NCI-H345 (cell line): Measurements from ENCODE around the gene POFUT2.
"Not testable (repeated sequence)": the region's sequence is repeated elsewhere in the genome, so short reads cannot be mapped to it uniquely, and the experiment has no call there.

Experiments
- DNase-seq: peaks from one replicate; lab custom pipeline; 2025; lab: John Stamatoyannopoulos, UW

The POFUT2 gene

GRCh38 chr21:45309987-45310381 lies 22.3 kb upstream of the POFUT2 start:
- no peak for DNase-seq

- DNase-seq: no peak
Measured at GRCh38 chr21:45309069-45309986, 21.6 kb upstream of the POFUT2 start.

- DNase-seq: no peak
Measured at GRCh38 chr21:45308194-45309068, 20.7 kb upstream of the POFUT2 start.

- not testable (repeated sequence) for DNase-seq
Measured at GRCh38 chr21:45307597-45308158, 20.0 kb upstream of the POFUT2 start.

- DNase-seq: no peak
Measured at GRCh38 chr21:45306832-45307571, 19.3 kb upstream of the POFUT2 start.

GRCh38 chr21:45306453-45306831 lies 18.7 kb upstream of the POFUT2 start:
- no peak for DNase-seq

- no peak for DNase-seq
Measured at GRCh38 chr21:45305836-45306235, 18.1 kb upstream of the POFUT2 start.

GRCh38 chr21:45304945-45305344 lies 17.2 kb upstream of the POFUT2 start:
- DNase-seq: no peak

GRCh38 chr21:45304476-45304830 lies 16.8 kb upstream of the POFUT2 start:
- DNase-seq: no peak

GRCh38 chr21:45303751-45304475 lies 16.2 kb upstream of the POFUT2 start:
- no peak for DNase-seq

GRCh38 chr21:45303091-45303615 lies 15.5 kb upstream of the POFUT2 start:
- no peak for DNase-seq

- DNase-seq: no peak
Measured at GRCh38 chr21:45302082-45303061, 14.7 kb upstream of the POFUT2 start.

- DNase-seq: no peak
Measured at GRCh38 chr21:45301521-45302081, 13.9 kb upstream of the POFUT2 start.

- no peak for DNase-seq
Measured at GRCh38 chr21:45300786-45301520, 13.3 kb upstream of the POFUT2 start.

- DNase-seq: no peak
Measured at GRCh38 chr21:45299864-45300785, 12.4 kb upstream of the POFUT2 start.

GRCh38 chr21:45299026-45299863 lies 11.6 kb upstream of the POFUT2 start:
- no peak for DNase-seq

GRCh38 chr21:45297869-45298268 lies 10.2 kb upstream of the POFUT2 start:
- no peak for DNase-seq
